GM12878 (cell line): ENCODE data around the gene RPS2. TPM values are rescaled to one million over a fixed set of nuclear protein-coding genes. Genes with fewer than 3 reads are reported as not detected.

Experiments
- ATAC-seq: fragments of 200-7000 bp; cut with Tn5 transposase; 3 replicates; pipeline ENCODE4 v1.9.1; 2020; ENCODE audit warnings: mild to moderate bottlenecking, moderate library complexity
- BruUV-seq: library from RNA; stranded (reverse); fragments of 400-500 nt; replicated peaks from 2 replicates; lab custom pipeline; 2021; lab: Mats Ljungman, UMichigan
- CTCF ChIA-PET: fragments of 300-600 bp; sonication (Branson Sonifier 250); formaldehyde crosslinking; extraction: SDS; loops from one replicate; lab custom pipeline; 2021; ENCODE audit warnings: inconsistent platforms; lab: Yijun Ruan, JAX
- POLR2A ChIA-PET: fragments of 350-600 bp; formaldehyde crosslinking; extraction: SDS; loops from one replicate; lab custom pipeline; 2021; ENCODE audit warnings: inconsistent platforms; lab: Charles Lee
- RAD21 ChIA-PET: fragments of 300-600 bp; sonication (Branson Sonifier 250); formaldehyde crosslinking; loops from one replicate; lab custom pipeline; 2023; ENCODE audit warnings: antibody characterized with exemption; ENCODE audit not compliant: unreplicated experiment; lab: Charles Lee
- SMC1A ChIA-PET: fragments of 300-600 bp; sonication (Branson Sonifier 250); formaldehyde crosslinking; loops from one replicate; lab custom pipeline; 2023; ENCODE audit not compliant: unreplicated experiment, uncharacterized antibody; lab: Charles Lee
- DNase-seq: peaks from one replicate; pipeline ENCODE4 v3.0.0-alpha.2; 2011; ENCODE audit warnings: low read depth, low spot score
- FAIRE-seq: peaks from 3 replicates; lab custom pipeline; 2011; peaks lifted over from hg19 to GRCh38; lab: Jason Lieb, UNC
- H2AFZ ChIP-seq: 2 replicates; pipeline ENCODE4 v1.6.0; 2011; ENCODE audit warnings: low read depth, low read length, control low read depth; ENCODE audit not compliant: control insufficient read depth
- H3K27ac ChIP-seq: 2 replicates; pipeline ENCODE4 v1.5.1; 2011; ENCODE audit warnings: control low read depth; ENCODE audit not compliant: control insufficient read depth, insufficient read depth
- H3K27me3 ChIP-seq, 2 experiments: replicated peaks in 1 of 2; 2 replicates each; pipeline versions ENCODE4 v1.6.0 to v1.6.1; 2011; ENCODE audit warnings: low read length in 1 of 2; ENCODE audit not compliant: control insufficient read depth in 2 of 2, insufficient read depth in 2 of 2
- H3K36me3 ChIP-seq, 2 experiments: 2 replicates each; pipeline ENCODE4 v1.5.1; 2011; ENCODE audit warnings: low read length in 1 of 2; ENCODE audit not compliant: control insufficient read depth in 2 of 2, insufficient read depth in 2 of 2
- H3K4me1 ChIP-seq: 2 replicates; pipeline ENCODE4 v1.6.1; 2011; ENCODE audit warnings: mild to moderate bottlenecking, low read length, moderate library complexity, mixed read lengths; ENCODE audit not compliant: control insufficient read depth, insufficient read depth
- H3K4me2 ChIP-seq: 2 replicates; pipeline ENCODE4 v1.6.0; 2011; ENCODE audit warnings: control low read depth; ENCODE audit not compliant: control insufficient read depth, insufficient read depth
- H3K4me3 ChIP-seq: fragments of 200-600 bp; sonication (generic); 2 replicates; pipeline ENCODE4 v1.5.1; 2016
- H3K79me2 ChIP-seq: 2 replicates; pipeline ENCODE4 v1.6.0; 2011; ENCODE audit warnings: low read length; ENCODE audit not compliant: control insufficient read depth, insufficient read depth
- H3K9ac ChIP-seq: 2 replicates; pipeline ENCODE4 v1.8.0; 2011; ENCODE audit warnings: low read length, control low read depth, mixed read lengths; ENCODE audit not compliant: control insufficient read depth, insufficient read depth
- H3K9me3 ChIP-seq: replicated peaks from 3 replicates; pipeline ENCODE4 v1.5.1; 2011; ENCODE audit warnings: mild to moderate bottlenecking, low read length; ENCODE audit not compliant: control insufficient read depth, insufficient read depth
- H4K20me1 ChIP-seq: 2 replicates; pipeline ENCODE4 v1.6.0; 2011; ENCODE audit not compliant: control insufficient read depth, insufficient read depth
- CREB1 ChIP-seq: IDR thresholded peaks from 2 replicates; pipeline ENCODE4 v1.6.1; 2012; ENCODE audit warnings: low read depth, mild to moderate bottlenecking, inconsistent platforms
- POLR2A ChIP-seq: IDR thresholded peaks from 2 replicates; pipeline ENCODE4 v1.6.1; 2011; ENCODE audit warnings: low read depth, mild to moderate bottlenecking, low read length
- POLR2AphosphoS2 ChIP-seq: IDR thresholded peaks from 2 replicates; pipeline ENCODE4 v1.6.1; 2011; ENCODE audit warnings: low read depth, mild to moderate bottlenecking, low read length, improper control_type of control experiment, moderate library complexity
- SUZ12 ChIP-seq: fragments of 200-600 bp; sonication (generic); IDR thresholded peaks from one replicate; pipeline ENCODE4 v1.6.1; 2018; ENCODE audit warnings: antibody characterized with exemption, mild to moderate bottlenecking; ENCODE audit not compliant: unreplicated experiment
- WGBS: methylation state at CpG from one replicate; pipeline ENCODE4 v1.1.6; 2016; ENCODE audit warnings: low lambda C conversion rate; ENCODE audit not compliant: insufficient replicate concordance, insufficient coverage; ENCODE audit errors: missing lambda C conversion rate; 5-methylcytosine and 5-hydroxymethylcytosine counted together
- in situ Hi-C: fragments of 300-500 bp; cut with MboI; formaldehyde crosslinking; loops from 9 replicates; pipeline ENCODE4 v1.14.3; 2018; ENCODE audit warnings: mixed read lengths
- intact Hi-C: fragments of 100-400 bp; cut with micrococcal nuclease; formaldehyde crosslinking; loops from one replicate; pipeline ENCODE4 v1.14.2; 2022; ENCODE audit not compliant: unreplicated experiment
- polyA plus RNA-seq, 11 experiments: library from polyadenylated mRNA; depleted of rRNA in 4 of 11; unstranded in 6 of 11; stranded (reverse) in 5 of 11; fragments of >200 nt; fragmentation: Nextera tagmentation in 4 of 11; fragmentation: Illumina TruSeq in 1 of 11; extraction: Ambion mirVana in 4 of 11; extraction: Trizol in 1 of 11; gene quantifications; 1 replicate in 1 of 11; 2 replicates in 10 of 11; pipeline versions ENCODE4 v1.2.1 to v1.2.3, GENCODE V29; 2011 to 2016; ENCODE audit warnings: inconsistent platforms in 2 of 11, missing spikeins in 2 of 11, low read depth in 1 of 11
- total RNA-seq, 4 experiments: library from RNA; depleted of rRNA in 3 of 4; stranded (reverse); fragments of >200 nt in 3 of 4; fragmentation: Illumina TruSeq in 1 of 4; extraction: Trizol in 1 of 4; gene quantifications; 2 replicates each; pipeline versions ENCODE4 v1.2.1 to v1.2.3, GENCODE V29; 2013 to 2021

The RPS2 gene
- total and polyA plus RNA-seq, 10 of the 15 experiments (the other 5 are each of a cell fraction or from before 2014, with no cell fraction given) = 1,295 to 7,121 (median 3,933) TPM

GRCh38 chr16:1974157-1975070, 9.8 kb upstream of the RPS2 start:
- FAIRE-seq = no peak
- 0 out of 2 replicates have a peak, but pooled peaks have one; percentile 7 for TF ChIP-seq POLR2A
- no peak for TF ChIP-seq POLR2AphosphoS2
- no peak for TF ChIP-seq CREB1

GRCh38 chr16:1973461-1974156, 9.0 kb upstream of the RPS2 start:
- H3K9me3 ChIP-seq = no peaks in the 10 kb centered on the region
- no peak overlapping the region for H3K27ac ChIP-seq
- SMC1A ChIA-PET = no interaction called here
- intact Hi-C loops (no loop called here), in situ Hi-C loops (no loop called here)
- no peak overlapping the region; the same call in 1 of the 2 replicates for H3K9ac ChIP-seq
- no peak for DNase-seq
- H3K27me3 ChIP-seq = no peaks in the 10 kb centered on the region
- no peak for ATAC-seq
- no peaks in the 10 kb centered on the region for H4K20me1 ChIP-seq
- CTCF ChIA-PET = interaction anchor here (0.5 kb wide), 1 partner anchor 363 kb away, joined by 3 read pairs; no protein-coding TSS in a partner anchor
- H3K79me2 ChIP-seq = peaks cover 24% of the 10 kb centered on the region
- no peak for TF ChIP-seq SUZ12
- TF ChIP-seq POLR2A = peak; percentile 9; the same call in 1 of the 2 replicates
- FAIRE-seq = no peak
- 86% methylated on average over 13 of the region's 16 CpGs for WGBS
- peaks cover 0 to 34% of the 10 kb centered on the region in 2 experiments; a peak in 3 of 4 replicates for H3K36me3 ChIP-seq
- peak overlapping the region; percentile 93; the same call in 1 of the 2 replicates for H3K4me3 ChIP-seq
- BruUV-seq = no TSS peak
- H2AFZ ChIP-seq = no peak overlapping the region
- H3K4me1 ChIP-seq = peaks cover 12% of the 10 kb centered on the region
- peak overlapping the region; percentile 7; the same call in 1 of the 2 replicates for H3K4me2 ChIP-seq
- RAD21 ChIA-PET = no interaction called here
- POLR2A ChIA-PET = interaction anchor here (1.1 to 1.9 kb wide), 2 partner anchors 8 to 13 kb away, joined by 3 to 8 read pairs; partner anchors contain the start of gene RPS2

More at GRCh38 chr16:1974157-1975070, 9.8 kb upstream of the RPS2 start:
- DNase-seq (no peak), ATAC-seq (no peak)
- Histone ChIP-seq H3K4me1 (peaks cover 12% of the 10 kb centered on the region), H3K27ac (no peak overlapping the region), H3K27me3 (no peaks in the 10 kb centered on the region), H3K79me2 (peaks cover 24% of the 10 kb centered on the region), H3K4me3 (no peak overlapping the region), H2AFZ (no peak overlapping the region), H3K9me3 (no peaks in the 10 kb centered on the region), H3K9ac (no peak overlapping the region), H3K36me3 (peaks cover 0 to 36% of the 10 kb centered on the region in 2 experiments; a peak in 3 of 4 replicates), H3K4me2 (no peak overlapping the region), H4K20me1 (no peaks in the 10 kb centered on the region)
- ChIA-PET CTCF (no interaction called here), POLR2A (interaction anchor here (1.9 kb wide), 1 partner anchor 9 kb away, joined by 8 read pairs; the partner anchor contains the start of gene RPS2), RAD21 (no interaction called here), SMC1A (no interaction called here)
- in situ Hi-C loops = no loop called here
- 93% methylated on average over 39 of the region's 42 CpGs for WGBS
- no TSS peak for BruUV-seq
- intact Hi-C loops = no loop called here
